K562 (cell line): ENCODE data around the gene SLC38A2. TPM values are rescaled to one million over a fixed set of nuclear protein-coding genes. Genes with fewer than 3 reads are reported as not detected.

Experiments
- ATAC-seq: fragments of 200-7000 bp; cut with Tn5 transposase; 3 replicates; pipeline ENCODE4 v1.9.1; 2020; ENCODE audit warnings: moderate library complexity
- Bru-seq: library from RNA; stranded (reverse); fragments of 400-500 nt; gene quantifications from one replicate; lab custom pipeline; 2021; lab: Mats Ljungman, UMichigan
- BruChase-seq, 2 experiments: library from RNA; stranded (reverse); fragments of 400-500 nt; gene quantifications; one replicate each; lab custom pipeline; 2021; lab: Mats Ljungman, UMichigan
- BruUV-seq: library from RNA; stranded (reverse); fragments of 400-500 nt; replicated peaks from 2 replicates; lab custom pipeline; 2021; lab: Mats Ljungman, UMichigan
- CTCF ChIA-PET: fragments of 300-600 bp; formaldehyde crosslinking; extraction: SDS; loops from one replicate; lab custom pipeline; 2021; ENCODE audit warnings: low intra/inter-chr PET ratio; lab: Yijun Ruan, JAX
- POLR2A ChIA-PET: fragments of 300-600, 350-650 bp; sonication (Branson Sonifier 250); formaldehyde crosslinking; extraction: SDS; loops from one replicate; lab custom pipeline; 2021; ENCODE audit warnings: antibody characterized with exemption, inconsistent platforms; lab: Yijun Ruan, JAX
- DNase-seq, 4 experiments: peaks; one replicate each; pipeline versions ENCODE4 v3.0.0 to v3.0.0-alpha.2; 2011 to 2018; ENCODE audit warnings: low spot score in 3 of 4, mixed read lengths in 3 of 4; ENCODE audit errors: extremely low read depth in 1 of 4
- FAIRE-seq: peaks from 2 replicates; lab custom pipeline; 2011; peaks lifted over from hg19 to GRCh38; lab: Jason Lieb, UNC
- H2AFZ ChIP-seq: 2 replicates; pipeline ENCODE4 v1.6.0; 2011; ENCODE audit warnings: low read depth, low read length, control low read depth, inconsistent platforms
- H3K27ac ChIP-seq: fragments of 200-600 bp; 3 replicates; pipeline ENCODE4 v1.8.0; 2011; ENCODE audit warnings: low read depth, mild to moderate bottlenecking, control low read depth, inconsistent platforms, low read length, moderate library complexity, mixed read lengths; ENCODE audit errors: extremely low read depth
- H3K27me3 ChIP-seq, 2 experiments: fragments of 300-600 bp in 1 of 2; 2 replicates in 1 of 2; 3 replicates in 1 of 2; pipeline versions ENCODE4 v1.6.0 to v1.8.0; 2011; ENCODE audit warnings: inconsistent platforms in 2 of 2, low read length in 2 of 2, mild to moderate bottlenecking in 1 of 2, mixed read lengths in 1 of 2, moderate library complexity in 1 of 2; ENCODE audit not compliant: control insufficient read depth in 2 of 2, insufficient read depth in 2 of 2
- H3K36me3 ChIP-seq: fragments of 300-600 bp; 3 replicates; pipeline ENCODE4 v1.8.0; 2011; ENCODE audit warnings: mild to moderate bottlenecking, low read length, inconsistent platforms; ENCODE audit not compliant: control insufficient read depth, insufficient read depth
- H3K4me1 ChIP-seq, 2 experiments: fragments of 200-600 bp in 1 of 2; replicated peaks in 1 of 2; 2 replicates in 1 of 2; 3 replicates in 1 of 2; pipeline versions ENCODE4 v1.5.1 to v1.8.0; 2011; ENCODE audit warnings: inconsistent platforms in 2 of 2, low read length in 2 of 2, mild to moderate bottlenecking in 1 of 2, mixed read lengths in 1 of 2, moderate library complexity in 1 of 2; ENCODE audit not compliant: control insufficient read depth in 2 of 2, insufficient read depth in 2 of 2
- H3K4me2 ChIP-seq: 2 replicates; pipeline ENCODE4 v1.6.1; 2011; ENCODE audit warnings: low read length, control low read depth, inconsistent platforms, mixed read lengths; ENCODE audit not compliant: insufficient read depth
- H3K4me3 ChIP-seq: fragments of 200-600 bp; sonication (generic), shearing (Covaris generic); 2 replicates; pipeline ENCODE4 v1.5.1; 2016; ENCODE audit warnings: control low read depth, inconsistent platforms
- H3K79me2 ChIP-seq: fragments of 200-600 bp; 3 replicates; pipeline ENCODE4 v1.8.0; 2011; ENCODE audit warnings: low read length, inconsistent platforms; ENCODE audit not compliant: control insufficient read depth, insufficient read depth
- H3K9ac ChIP-seq, 2 experiments: 2 replicates each; pipeline versions ENCODE4 v1.6.0 to v1.6.1; 2011; ENCODE audit warnings: low read depth in 2 of 2, low read length in 2 of 2, control low read depth in 1 of 2, inconsistent platforms in 1 of 2, mild to moderate bottlenecking in 1 of 2, mixed read lengths in 1 of 2; ENCODE audit not compliant: insufficient read depth in 1 of 2
- H3K9me1 ChIP-seq: one replicate; pipeline ENCODE4 v1.6.0; 2011; ENCODE audit warnings: inconsistent platforms, mild to moderate bottlenecking, low read length, moderate library complexity; ENCODE audit not compliant: control insufficient read depth, insufficient read depth
- H3K9me3 ChIP-seq: replicated peaks from 2 replicates; pipeline ENCODE4 v1.5.1; 2011; ENCODE audit warnings: low read depth, low read length, inconsistent platforms; ENCODE audit not compliant: control insufficient read depth, insufficient read depth
- H4K20me1 ChIP-seq: replicated peaks from 2 replicates; pipeline ENCODE4 v1.6.1; 2011; ENCODE audit warnings: low read length, inconsistent platforms, mixed read lengths; ENCODE audit not compliant: control insufficient read depth, insufficient read depth
- ATF3 ChIP-seq, 2 experiments: fragments of 450-650 bp in 1 of 2; sonication (generic) in 1 of 2; formaldehyde crosslinking in 1 of 2; IDR thresholded peaks in 1 of 2; conservative IDR thresholded peaks in 1 of 2; 2 replicates each; pipeline versions ENCODE4 v1.6.1 to v1.8.1; 2016 to 2023; ENCODE audit warnings: mild to moderate bottlenecking in 2 of 2, moderate library complexity in 2 of 2, inconsistent platforms in 1 of 2, missing genetic modification reagents in 1 of 2
- BRF2 ChIP-seq: IDR thresholded peaks from 3 replicates; pipeline ENCODE4 v1.6.1; 2011; ENCODE audit warnings: borderline replicate concordance, mild to moderate bottlenecking; ENCODE audit not compliant: insufficient read length, insufficient read depth
- CREBBP ChIP-seq: IDR thresholded peaks from one replicate; pipeline ENCODE4 v1.6.1; 2012; ENCODE audit warnings: low read depth, mild to moderate bottlenecking, control low read depth, inconsistent platforms, low read length
- FOSL1 ChIP-seq: fragments of 200-800 bp; sonication (Bioruptor generic); conservative IDR thresholded peaks from 2 replicates; pipeline ENCODE4 v1.6.1; 2016; ENCODE audit warnings: missing genetic modification characterization, missing compliant biosample characterization
- MEF2A ChIP-seq: IDR thresholded peaks from 2 replicates; pipeline ENCODE4 v1.6.1; 2011; ENCODE audit warnings: low read depth, mild to moderate bottlenecking, low read length, moderate library complexity; ENCODE audit not compliant: control insufficient read depth
- NBN ChIP-seq: fragments of 450-650 bp; IDR thresholded peaks from 2 replicates; pipeline ENCODE4 v1.6.1; 2016; ENCODE audit warnings: low read depth, mild to moderate bottlenecking
- PPARD ChIP-seq: fragments of 250-450 bp; sonication (Bioruptor Pico); IDR thresholded peaks from 2 replicates; pipeline ENCODE4 v1.8.0; 2022; ENCODE audit warnings: inconsistent platforms, mild to moderate bottlenecking, moderate library complexity
- TCF7L2 ChIP-seq: fragments of 150-350 bp; IDR thresholded peaks from 2 replicates; pipeline ENCODE4 v1.6.1; 2016; ENCODE audit warnings: low read depth, mild to moderate bottlenecking, low read length, moderate library complexity
- TGIF2 ChIP-seq: sonication (generic); formaldehyde crosslinking; IDR thresholded peaks from 2 replicates; pipeline ENCODE4 v1.8.1; 2022; ENCODE audit warnings: mild to moderate bottlenecking, missing genetic modification reagents, moderate library complexity
- ZBTB1 ChIP-seq: sonication (generic); formaldehyde crosslinking; IDR thresholded peaks from 2 replicates; pipeline ENCODE4 v1.8.1; 2023; ENCODE audit warnings: missing genetic modification reagents, low read depth, mild to moderate bottlenecking, borderline replicate concordance
- WGBS: fragments of 100-300 bp; shearing (Covaris generic); methylation state at CpG from one replicate; pipeline ENCODE4 v1.1.6; 2016; ENCODE audit warnings: low coverage, mixed read lengths; ENCODE audit not compliant: insufficient coverage; ENCODE audit errors: missing lambda C conversion rate; 5-methylcytosine and 5-hydroxymethylcytosine counted together
- in situ Hi-C: fragments of 300-500 bp; cut with MboI; formaldehyde crosslinking; loops from 4 replicates; pipeline ENCODE4 v1.15.0; 2018; ENCODE audit warnings: inconsistent platforms, mixed read lengths
- intact Hi-C: fragments of 100-400 bp; cut with micrococcal nuclease; formaldehyde crosslinking; loops from 2 replicates; pipeline ENCODE4 v1.14.2; 2022
- long read RNA-seq, 3 experiments: library from polyadenylated mRNA in 2 of 3; library from RNA in 1 of 3; unstranded in 2 of 3; stranded (forward) in 1 of 3; transcript quantifications; one replicate each; pipeline ENCODE4 v2.0.0, GENCODE V29; 2019 to 2022
- polyA minus RNA-seq, 3 experiments: library from RNA; depleted of rRNA, polyadenylated mRNA; stranded (reverse); fragments of >200 nt; gene quantifications; 2 replicates each; pipeline ENCODE4 v1.2.3, GENCODE V29; 2011
- polyA plus RNA-seq, 8 experiments: library from polyadenylated mRNA; depleted of rRNA in 4 of 8; stranded (reverse) in 5 of 8; unstranded in 3 of 8; fragments of >200 nt; fragmentation: Nextera tagmentation in 2 of 8; fragmentation: Illumina TruSeq in 1 of 8; extraction: Ambion mirVana in 2 of 8; extraction: Trizol in 1 of 8; gene quantifications; 2 replicates each; pipeline versions ENCODE4 v1.2.1 to v1.2.3, GENCODE V29; 2011 to 2014; ENCODE audit warnings: inconsistent platforms in 1 of 8, missing spikeins in 1 of 8
- total RNA-seq, 7 experiments: library from RNA; depleted of rRNA in 6 of 7; stranded (reverse); fragments of >200 nt in 6 of 7; fragmentation: Illumina TruSeq in 2 of 7; extraction: Trizol in 2 of 7; gene quantifications; 2 replicates each; pipeline versions ENCODE4 v1.2.1 to v1.2.3, GENCODE V29; 2011 to 2021; ENCODE audit warnings: low replicate concordance in 1 of 7

Gene SLC38A2
- total RNA-seq (2011; cell fraction: chromatin; rRNA removed; ENCODE audit: low replicate concordance) = 290 and 561 TPM in 2 replicates
- total RNA-seq (2011; cell fraction: nucleolus; rRNA removed) = 141 TPM in 2 replicates
- 257 and 355 TPM in 2 replicates for total RNA-seq (2011; cell fraction: nucleoplasm; rRNA removed)
- 176 and 194 TPM in 2 replicates for total RNA-seq (2014; rRNA removed)
- total RNA-seq (2014; rRNA removed; fragmentation: Illumina TruSeq; extraction: Trizol) = 227 and 308 TPM in 2 replicates
- total RNA-seq (2015; rRNA removed; fragmentation: Illumina TruSeq; extraction: Trizol) = 106 and 114 TPM in 2 replicates
- total RNA-seq (2021) = 249 and 292 TPM in 2 replicates
- polyA plus RNA-seq (2011; rRNA removed) = 122 and 143 TPM in 2 replicates
- 83.9 and 91.7 TPM in 2 replicates for polyA plus RNA-seq (2011; cell fraction: cytosol; rRNA removed)
- 241 and 296 TPM in 2 replicates for polyA plus RNA-seq (2011; cell fraction: nucleus; rRNA removed)
- polyA plus RNA-seq (2012) = 79.7 and 147 TPM in 2 replicates
- 180 and 209 TPM in 2 replicates for polyA plus RNA-seq (2014; fragmentation: Illumina TruSeq; extraction: Trizol)
- polyA plus RNA-seq (2014; fragmentation: Nextera tagmentation; extraction: Ambion mirVana) = 100 to 1,000 TPM in 1 of 2 experiments, 10 to 100 TPM in 1; 98.7 to 132 TPM
- polyA plus RNA-seq (2014; rRNA removed) = 117 and 130 TPM in 2 replicates
- polyA minus RNA-seq (2011; rRNA and poly(A)+ RNA removed) = 176 and 180 TPM in 2 replicates
- polyA minus RNA-seq (2011; cell fraction: cytosol; rRNA and poly(A)+ RNA removed) = 73.8 and 122 TPM in 2 replicates
- polyA minus RNA-seq (2011; cell fraction: nucleus; rRNA and poly(A)+ RNA removed) = 275 and 440 TPM in 2 replicates
- Bru-seq, nascent RNA = percentile 99 among the genes with signal in this experiment
- BruChase-seq, experiment 1, labeled RNA remaining after a 2-hour chase = percentile 100 among the genes with signal in this experiment
- BruChase-seq, experiment 2, labeled RNA remaining after a 6-hour chase = percentile 100 among the genes with signal in this experiment
- long read RNA-seq, experiment 1, full-length matches to known transcripts = 78 of 142 reads
- long read RNA-seq, experiment 1, partial matches to known transcripts = 53 of 142 reads
- long read RNA-seq, experiment 1, other reads (novel, unspliced or antisense) = 11 of 142 reads
- long read RNA-seq, experiment 2, full-length matches to known transcripts = 4 of 72 reads
- long read RNA-seq, experiment 2, partial matches to known transcripts = 2 of 72 reads
- long read RNA-seq, experiment 2, other reads (novel, unspliced or antisense) = 66 of 72 reads
- long read RNA-seq, experiment 3, full-length matches to known transcripts = 17 of 20 reads
- long read RNA-seq, experiment 3, partial matches to known transcripts = 1 of 20 reads
- long read RNA-seq, experiment 3, other reads (novel, unspliced or antisense) = 2 of 20 reads

GRCh38 chr12:46372544-46373300 is at the start of gene SLC38A2:
Gene SLC38A2 (minus strand): TSS chr12:46372773. CDS start chr12:46371293, 1,480 bp downstream.
- BruUV-seq = no TSS peak
- DNase-seq = peak; percentile 94 to 97 (median 96)
- Histone ChIP-seq H3K79me2 (peaks cover 53% of the 10 kb centered on the region), H3K9me3 (no peaks in the 10 kb centered on the region), H4K20me1 (peaks cover 32% of the 10 kb centered on the region), H3K4me2 (peak within 1 kb of the TSS; percentile 98), H3K9me1 (peaks cover 6% of the 10 kb centered on the region), H2AFZ (peak within 1 kb of the TSS; percentile 97), H3K9ac (peak within 1 kb of the TSS; percentile 86 to 98), H3K27me3 (no peaks in the 10 kb centered on the region), H3K36me3 (peaks cover 35% of the 10 kb centered on the region), H3K4me1 (peaks cover 16 to 45% of the 10 kb centered on the region in 2 experiments), H3K4me3 (peak within 1 kb of the TSS; percentile 74), H3K27ac (peak within 1 kb of the TSS; percentile 88)
- no peak for FAIRE-seq
- ATAC-seq = peak; percentile 90
- intact Hi-C loops = loop anchor here (1.0 to 5.0 kb wide), 5 partner anchors 11 to 380 kb away; partner anchors contain the start of gene SCAF11
- in situ Hi-C loops = no loop called here
- POLR2A ChIA-PET = interaction anchor here (0.5 to 1.0 kb wide), 7 partner anchors 11 to 1017 kb away, joined by 3 read pairs; no protein-coding TSS in a partner anchor
- WGBS = 0% methylated on average over 24 of the region's 48 CpGs
- CTCF ChIA-PET = no interaction called here
- TF ChIP-seq FOSL1 (tag) (no peak; the same call in 1 of the 2 replicates), MEF2A (no peak), BRF2 (no peak), CREBBP (no peak), NBN (peak; percentile 89; the same call in 1 of the 2 replicates), ZBTB1 (CRISPR knock-in tag) (no peak), TCF7L2 (no peak), ATF3 (IDR thresholded peaks at IDR 0.05) (no peak), ATF3 (CRISPR knock-in tag; conservative IDR thresholded peaks at IDR 0.05) (no peak; the same call in 1 of the 2 replicates), TGIF2 (no peak), PPARD (CRISPR knock-in tag) (no peak)
